Measurements from ENCODE around the gene RNF44. TPM values are rescaled to one million over a fixed set of nuclear protein-coding genes. Genes with fewer than 3 reads are reported as not detected.

RNF44 gene
- total RNA-seq, 3 donors from 2014 or later, result 6.9 to 17.1 (median 15.4) TPM

DNA sequence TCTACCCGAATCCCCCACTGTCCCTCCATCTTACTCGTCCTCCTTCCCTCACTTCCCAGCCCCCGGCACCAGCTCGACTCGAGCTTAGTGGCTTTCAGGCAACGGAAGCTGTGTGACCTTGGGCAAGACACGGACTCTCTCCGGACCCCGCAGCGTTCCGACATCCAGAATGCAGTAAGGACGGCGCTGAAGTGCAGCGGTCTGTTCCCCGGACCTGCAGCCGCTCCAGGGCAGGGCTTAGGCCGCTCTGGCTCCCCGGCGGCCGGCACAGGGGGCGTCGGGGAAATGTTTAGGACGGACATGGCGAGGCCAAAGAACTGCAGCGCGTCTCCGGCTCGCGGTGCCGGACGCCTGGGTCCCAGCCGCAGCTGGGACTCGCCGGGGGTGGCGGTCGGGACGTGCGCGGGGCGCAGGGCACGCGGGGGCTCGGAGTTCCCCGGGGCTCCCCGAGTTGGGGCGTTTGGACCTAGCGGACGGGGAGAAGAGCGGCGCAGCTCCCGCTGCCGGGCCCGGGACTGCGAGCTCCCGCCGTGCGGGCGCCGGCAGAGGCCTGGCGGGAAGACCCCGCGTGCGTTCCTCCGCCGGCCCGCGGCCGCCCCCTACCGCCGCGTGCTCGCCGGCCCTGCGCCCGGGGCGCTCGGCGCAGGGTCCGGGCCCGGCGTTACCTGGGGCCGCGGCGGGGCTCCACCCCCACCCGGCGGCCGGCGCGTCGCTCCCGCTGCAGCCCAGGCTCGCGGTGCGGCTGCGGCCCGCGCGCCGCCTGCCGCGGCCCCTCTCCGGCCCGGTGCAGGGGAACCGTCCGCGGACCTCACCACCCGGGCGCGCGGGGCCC lies 5.6 kb upstream of the RNF44 start:
- Histone ChIP-seq H3K27ac (peak overlapping the region; percentile 78 to 80), H3K27me3 (no peaks in the 10 kb centered on the region), H3K9me3 (no peaks in the 10 kb centered on the region), H3K4me1 (peaks cover 3 to 6% of the 10 kb centered on the region in 2 donors), H3K4me3 (peak overlapping the region; percentile 61 to 83 (median 69)), H3K36me3 (no peaks in the 10 kb centered on the region)
- no peak for DNase-seq (ENCODE audit: low spot score in 2 of 2)
- no peak for TF ChIP-seq POLR2A (IDR thresholded peaks at IDR 0.05)
- TF ChIP-seq CTCF (IDR thresholded peaks at IDR 0.05), result no peak
- no peak for TF ChIP-seq POLR2AphosphoS5 (IDR thresholded peaks at IDR 0.05)
- intact Hi-C loops (cut with DNase I; ENCODE audit: low total_unique reads), result no loop called here

- H3K27ac ChIP-seq, result peak overlapping the region; percentile 68 to 78
- H3K36me3 ChIP-seq, result no peaks in the 10 kb centered on the region
- no peak for TF ChIP-seq POLR2AphosphoS5 (IDR thresholded peaks at IDR 0.05)
- no peak for TF ChIP-seq POLR2A (IDR thresholded peaks at IDR 0.05)
- TF ChIP-seq CTCF (IDR thresholded peaks at IDR 0.05), result no peak
- DNase-seq (ENCODE audit: low spot score in 2 of 2), result no peak
- peaks cover 3 to 6% of the 10 kb centered on the region in 2 donors for H3K4me1 ChIP-seq
- intact Hi-C loops (cut with DNase I; ENCODE audit: low total_unique reads), result no loop called here
- H3K4me3 ChIP-seq, result peak overlapping the region; percentile 61 to 83 (median 69)
- no peaks in the 10 kb centered on the region for H3K27me3 ChIP-seq
- H3K9me3 ChIP-seq, result no peaks in the 10 kb centered on the region
Observed at GRCh38 chr5:176542135-176542595, 5.0 kb upstream of the RNF44 start.

DNA sequence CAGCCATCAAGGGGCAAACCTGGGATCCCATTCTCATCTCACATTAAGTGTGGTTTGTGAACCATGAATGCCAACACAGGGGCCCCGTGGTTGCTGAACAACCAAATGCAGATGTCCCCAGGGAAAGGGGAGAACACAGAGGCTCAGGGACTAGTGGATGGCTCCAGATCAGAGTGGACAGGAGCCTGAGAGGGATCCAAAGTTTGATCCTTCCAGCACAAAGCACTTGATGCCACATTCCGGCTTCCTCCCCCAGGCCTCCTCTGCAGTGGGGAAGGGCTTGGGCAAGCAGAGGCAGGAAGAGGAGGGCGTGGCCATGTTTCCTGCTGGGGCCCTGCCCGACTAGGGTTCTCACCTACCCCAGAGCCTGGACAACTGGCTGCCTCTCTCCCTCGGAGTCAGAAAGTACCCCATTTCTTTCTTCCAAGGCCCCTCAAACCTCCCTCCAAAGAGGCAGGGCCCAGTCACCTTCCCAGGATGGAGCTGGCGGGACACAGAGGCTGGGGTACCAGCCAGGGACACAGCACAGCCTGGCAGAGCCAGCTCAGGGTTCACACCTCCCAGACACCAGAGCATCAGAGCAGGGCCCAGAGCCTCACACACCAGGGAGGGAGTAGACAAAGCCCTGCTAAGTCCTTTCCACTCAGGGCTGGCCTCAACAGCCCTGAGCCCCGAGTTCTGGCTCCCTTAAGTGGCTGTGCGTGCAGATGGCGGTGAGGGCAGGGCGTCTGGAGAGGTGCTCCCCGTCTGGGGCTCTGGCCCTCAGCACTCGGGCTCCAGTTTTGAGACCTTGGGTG lies 4.3 kb upstream of the RNF44 start:
- Histone ChIP-seq H3K36me3 (no peaks in the 10 kb centered on the region), H3K4me3 (peak overlapping the region in 1 of 3 donors; percentile 83), H3K9me3 (no peaks in the 10 kb centered on the region), H3K27me3 (no peaks in the 10 kb centered on the region), H3K4me1 (peaks cover 3 to 6% of the 10 kb centered on the region in 2 donors), H3K27ac (peak overlapping the region; percentile 68 to 78)
- no peak for TF ChIP-seq POLR2A (IDR thresholded peaks at IDR 0.05)
- TF ChIP-seq POLR2AphosphoS5 (IDR thresholded peaks at IDR 0.05), result no peak
- no peak for TF ChIP-seq CTCF (IDR thresholded peaks at IDR 0.05)
- intact Hi-C loops (cut with DNase I; ENCODE audit: low total_unique reads), result no loop called here
- DNase-seq (ENCODE audit: low spot score in 2 of 2), result peak in 1 of 2 donors; percentile 71

DNA sequence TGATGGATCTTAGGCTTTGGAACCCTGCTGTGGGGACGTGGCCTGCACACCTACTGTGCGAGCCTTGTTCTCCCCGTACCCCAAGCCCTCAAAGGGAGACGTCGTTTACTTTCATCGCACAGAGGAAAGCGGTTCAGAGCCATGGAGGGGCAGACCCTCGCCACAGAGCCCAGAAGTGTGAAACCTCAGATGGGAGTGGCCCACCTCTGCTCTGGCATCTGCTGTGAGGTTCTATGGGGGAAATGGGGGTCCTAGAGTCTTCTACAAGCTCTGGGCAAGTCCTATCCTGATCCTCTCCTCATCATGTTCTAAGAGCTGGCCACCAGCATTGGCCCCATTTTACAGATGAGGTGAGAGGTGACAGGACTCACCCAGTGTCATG lies 3.7 kb upstream of the RNF44 start:
- Histone ChIP-seq H3K27me3 (no peaks in the 10 kb centered on the region), H3K4me1 (peaks cover 3 to 6% of the 10 kb centered on the region in 2 donors), H3K4me3 (no peak overlapping the region), H3K27ac (peak overlapping the region; percentile 2 to 78), H3K36me3 (no peaks in the 10 kb centered on the region), H3K9me3 (no peaks in the 10 kb centered on the region)
- intact Hi-C loops (cut with DNase I; ENCODE audit: low total_unique reads), result no loop called here
- no peak for DNase-seq (ENCODE audit: low spot score in 2 of 2)
- TF ChIP-seq CTCF (IDR thresholded peaks at IDR 0.05) (no peak), POLR2A (IDR thresholded peaks at IDR 0.05) (no peak), POLR2AphosphoS5 (IDR thresholded peaks at IDR 0.05) (no peak)
